NCI-H2227 (cell line): ENCODE measurements around the gene ATP13A2.
"Not testable (repeated sequence)": the region's sequence is repeated elsewhere in the genome, so short reads cannot be mapped to it uniquely, and the experiment has no call there.

ENCODE experiments used
- DNase-seq: peaks from one replicate; lab custom pipeline; 2025; ENCODE audit not compliant: unreplicated experiment; lab: John Stamatoyannopoulos, UW

The ATP13A2 gene

DNA sequence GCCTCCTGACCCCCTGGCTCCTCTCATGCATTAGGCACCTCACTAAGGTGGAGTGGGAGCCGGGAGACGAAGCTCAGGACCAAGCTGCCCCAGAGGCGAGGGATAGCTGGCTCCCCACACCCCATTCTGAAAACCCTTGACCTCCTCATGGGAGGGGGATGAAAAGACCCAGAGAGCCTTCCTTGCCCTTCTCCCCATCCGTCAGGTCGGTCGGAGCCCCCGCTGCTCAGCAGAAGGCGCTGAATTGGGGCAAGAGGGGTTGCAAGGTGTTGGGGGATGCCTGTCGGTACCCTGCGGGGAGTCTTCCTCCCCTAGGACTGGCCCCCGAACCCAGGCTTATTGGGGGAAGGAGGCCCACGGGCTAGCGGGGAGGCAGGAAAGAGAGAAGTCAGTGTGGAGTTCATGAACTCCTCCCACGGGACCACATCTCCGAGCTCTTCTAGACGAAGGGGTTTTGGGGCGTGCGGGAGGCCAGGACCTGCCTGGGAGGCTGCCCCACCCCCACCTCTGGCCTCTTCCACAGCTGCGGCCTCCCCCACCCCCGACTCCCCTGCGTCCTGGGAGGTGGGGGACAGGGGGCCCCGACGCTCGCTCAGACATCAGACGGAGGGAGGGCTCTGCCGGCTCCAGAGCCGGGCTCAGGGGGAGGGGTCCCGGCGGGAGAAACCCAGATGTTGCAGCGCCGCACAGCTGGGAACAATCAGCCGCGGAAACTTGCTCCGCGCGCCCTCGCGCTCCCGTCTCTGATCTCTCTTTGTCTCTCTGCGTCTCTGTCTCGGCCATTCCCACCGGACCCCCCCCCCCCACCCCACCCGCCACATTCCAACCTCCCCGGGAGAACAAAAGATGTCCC lies 32.0 kb downstream of the ATP13A2 start:
- peak; percentile 32 for DNase-seq

DNA sequence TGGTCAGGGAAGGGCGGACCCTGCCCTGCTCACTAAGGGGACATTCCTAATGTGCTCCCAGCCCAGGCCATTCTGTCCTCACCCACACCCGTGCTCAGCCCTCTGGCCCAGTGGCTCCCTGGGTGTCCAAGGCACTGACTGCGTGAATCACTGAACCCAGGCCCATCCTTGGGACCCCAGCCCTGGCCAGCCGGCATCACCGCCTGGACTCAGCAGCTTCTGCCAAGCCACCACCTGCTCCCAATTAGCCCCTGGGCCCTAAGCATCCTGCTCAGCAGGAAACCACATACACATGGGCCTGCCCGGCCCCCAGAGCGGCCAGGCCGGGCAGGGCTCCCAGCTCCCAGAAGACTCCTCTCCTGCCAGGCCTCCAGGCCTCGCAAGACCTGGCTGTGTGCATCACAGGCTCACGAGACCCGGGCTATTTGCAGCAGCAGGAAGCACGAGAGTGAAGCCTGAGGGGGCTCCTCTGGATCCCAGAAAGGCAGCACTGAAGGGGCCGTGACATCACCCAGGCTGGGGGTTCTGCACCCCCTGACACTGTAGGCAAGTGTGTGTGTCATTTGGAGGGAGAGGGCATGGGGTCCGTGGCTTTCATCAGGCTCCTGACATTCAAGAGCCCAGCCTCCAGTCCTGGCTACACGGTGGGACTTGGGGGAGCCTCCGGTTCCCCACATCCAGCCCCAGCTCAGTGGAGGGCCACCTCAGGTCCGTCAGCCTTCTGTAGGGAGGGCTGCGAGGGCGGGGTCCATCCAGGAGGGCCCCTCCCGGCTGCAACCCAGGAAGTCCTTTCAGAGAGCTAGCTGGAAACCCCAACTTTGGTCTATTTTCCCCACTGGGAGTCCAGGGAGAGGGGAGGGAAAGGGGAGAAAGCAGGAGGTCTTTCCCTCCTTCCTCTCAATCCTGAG lies 32.9 kb downstream of the ATP13A2 start:
- DNase-seq, result no peak

DNA sequence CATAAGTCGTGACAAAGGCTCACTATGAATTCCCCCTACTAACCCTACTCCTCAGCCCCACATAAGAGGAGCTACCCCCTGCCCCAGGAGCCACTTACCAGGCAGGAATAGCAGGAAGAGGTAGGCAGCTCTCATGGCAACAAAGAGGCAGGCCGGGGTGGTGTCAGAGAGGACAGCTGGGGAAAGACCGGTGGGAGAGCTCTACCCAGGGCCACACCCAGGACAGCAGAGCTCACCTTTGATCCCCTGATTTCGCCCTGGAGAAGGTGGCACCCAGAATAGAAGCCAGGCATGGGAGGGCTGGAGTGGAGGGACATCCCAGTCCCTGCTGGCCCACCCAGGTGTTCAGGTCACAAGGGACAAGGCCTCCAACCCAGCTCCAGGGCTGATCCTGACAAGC lies 33.6 kb downstream of the ATP13A2 start:
- no peak for DNase-seq

DNA sequence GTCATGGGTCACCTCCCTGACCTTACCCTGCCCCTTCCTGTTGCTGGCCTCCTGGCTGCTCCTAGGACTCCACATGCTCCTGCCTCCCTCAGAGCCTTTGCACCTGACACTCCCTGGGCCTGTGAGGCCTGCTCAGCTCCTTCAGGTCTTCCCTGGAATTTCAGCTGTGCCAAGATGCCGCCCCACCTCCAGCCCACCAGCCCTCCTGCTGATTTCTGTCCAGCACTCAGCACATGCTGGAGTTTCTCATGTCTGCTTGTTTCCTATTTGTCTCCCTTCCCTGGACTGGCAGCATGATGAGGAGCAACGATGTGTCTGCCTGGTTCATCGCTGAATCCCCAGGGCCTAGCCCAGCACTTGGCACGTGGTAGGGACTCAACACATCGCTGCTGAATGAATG lies 34.4 kb downstream of the ATP13A2 start:
- no peak for DNase-seq

DNA sequence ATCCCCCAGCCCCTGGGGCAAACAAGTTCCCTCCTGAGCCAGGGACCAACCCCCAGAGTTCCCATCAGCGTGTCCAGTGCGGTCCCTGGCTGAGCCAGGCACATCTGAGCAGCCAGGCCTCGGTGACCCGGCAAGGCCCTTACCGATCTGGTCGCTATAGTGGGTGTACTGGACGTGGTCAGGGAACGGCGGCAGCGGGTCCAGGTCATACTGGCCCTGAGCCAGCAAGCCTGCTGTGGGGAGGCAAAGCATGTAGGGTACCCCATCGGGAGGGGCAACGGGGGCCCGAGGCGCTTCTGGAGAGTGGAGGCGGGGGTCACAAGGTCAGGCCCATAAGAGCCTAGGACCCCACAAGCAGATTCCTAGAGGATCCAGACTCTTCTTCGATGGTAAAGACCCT lies 34.8 kb downstream of the ATP13A2 start:
- DNase-seq, result no peak

DNA sequence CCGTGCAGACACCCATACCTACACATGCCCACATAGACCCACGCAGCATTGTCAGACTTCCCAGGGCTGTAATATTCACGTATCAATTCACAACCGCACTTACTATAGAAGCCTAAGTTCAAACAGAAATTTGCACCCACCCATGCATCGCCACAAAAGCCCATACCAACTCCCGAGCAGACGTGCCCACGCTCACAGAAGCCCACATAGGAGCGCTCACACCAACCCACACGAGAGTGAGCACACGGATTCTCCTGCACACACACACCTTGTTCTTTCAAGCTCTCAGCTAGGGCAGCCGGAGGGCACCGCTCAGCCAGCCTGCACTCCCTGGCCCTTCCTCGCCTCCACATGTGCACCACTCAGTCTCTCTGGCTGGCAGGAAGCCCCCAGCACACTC lies 35.9 kb downstream of the ATP13A2 start:
- no peak for DNase-seq

DNA sequence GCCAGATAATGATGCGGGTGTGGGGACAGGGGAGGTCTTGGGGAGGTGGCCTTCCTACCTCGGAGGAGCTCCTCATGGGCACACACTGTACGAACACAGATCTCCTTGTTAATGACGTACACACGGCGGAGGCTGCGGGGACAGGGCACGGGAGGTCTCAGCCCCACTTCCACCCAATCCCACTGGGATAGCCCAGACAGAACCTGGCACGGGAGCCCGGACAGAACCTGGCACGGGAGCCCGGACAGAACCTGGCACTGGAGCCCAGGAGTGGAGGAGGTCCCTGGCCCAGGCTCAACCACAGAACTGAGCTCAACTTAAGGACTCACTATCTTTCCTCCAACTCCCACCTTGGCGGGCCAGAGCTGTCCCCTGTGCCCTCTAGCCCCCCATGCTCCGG lies 36.5 kb downstream of the ATP13A2 start:
- DNase-seq, result no peak

DNA sequence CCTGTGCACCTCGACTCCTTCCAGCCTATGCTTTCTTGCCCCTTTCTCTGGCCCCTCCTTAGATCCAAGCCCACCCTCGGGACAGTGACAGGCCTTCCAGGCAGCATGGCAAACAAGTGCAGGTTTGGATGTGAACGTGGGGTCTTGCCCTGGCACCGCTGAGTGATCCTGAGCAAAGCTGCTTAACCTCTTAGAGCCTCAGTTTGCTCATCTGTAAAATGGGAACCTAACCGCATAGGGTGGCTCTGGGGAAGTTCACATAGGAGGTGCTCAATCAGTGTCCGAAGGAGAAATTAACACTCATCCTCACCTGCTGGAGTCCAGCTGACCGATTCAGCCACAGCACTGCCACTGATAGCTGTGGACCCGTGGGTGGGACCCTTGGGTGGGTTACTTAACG lies 38.5 kb downstream of the ATP13A2 start:
- DNase-seq, result no peak

DNA sequence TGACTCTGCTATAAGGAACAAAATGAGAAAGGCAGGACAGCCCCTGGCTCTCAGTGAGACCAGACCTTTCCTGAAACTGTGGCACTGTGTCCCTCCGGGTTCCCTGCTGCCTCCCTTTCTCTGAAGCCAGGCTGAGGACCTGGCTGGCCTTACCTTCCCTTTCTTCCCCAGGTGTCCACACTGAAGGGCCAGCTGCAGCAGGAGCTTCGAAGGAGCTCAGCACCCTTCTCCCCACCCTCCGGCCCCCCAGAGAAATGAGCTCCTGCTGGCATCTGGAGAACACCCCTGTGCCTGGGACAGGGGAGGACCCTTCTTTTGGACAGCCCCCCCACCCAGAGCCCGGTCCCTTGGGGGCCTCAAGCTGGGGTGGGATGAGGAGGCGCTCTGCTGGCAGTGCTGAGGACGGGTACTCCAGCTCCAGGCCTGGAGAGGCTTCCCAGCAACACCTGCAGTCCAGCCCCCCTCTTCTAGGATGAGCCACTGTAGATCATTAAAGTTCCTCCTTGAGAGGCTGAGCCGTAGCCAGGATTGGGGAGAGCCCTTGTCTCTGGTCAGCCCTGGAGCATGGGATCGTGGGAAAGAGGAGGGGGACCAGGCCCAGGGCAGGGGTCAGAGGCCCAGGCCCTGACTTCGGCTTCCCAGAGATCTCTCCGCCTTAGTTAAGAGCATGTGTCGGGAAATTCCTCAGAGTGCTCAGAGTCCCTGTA lies 39.4 kb downstream of the ATP13A2 start:
- no peak for DNase-seq

DNA sequence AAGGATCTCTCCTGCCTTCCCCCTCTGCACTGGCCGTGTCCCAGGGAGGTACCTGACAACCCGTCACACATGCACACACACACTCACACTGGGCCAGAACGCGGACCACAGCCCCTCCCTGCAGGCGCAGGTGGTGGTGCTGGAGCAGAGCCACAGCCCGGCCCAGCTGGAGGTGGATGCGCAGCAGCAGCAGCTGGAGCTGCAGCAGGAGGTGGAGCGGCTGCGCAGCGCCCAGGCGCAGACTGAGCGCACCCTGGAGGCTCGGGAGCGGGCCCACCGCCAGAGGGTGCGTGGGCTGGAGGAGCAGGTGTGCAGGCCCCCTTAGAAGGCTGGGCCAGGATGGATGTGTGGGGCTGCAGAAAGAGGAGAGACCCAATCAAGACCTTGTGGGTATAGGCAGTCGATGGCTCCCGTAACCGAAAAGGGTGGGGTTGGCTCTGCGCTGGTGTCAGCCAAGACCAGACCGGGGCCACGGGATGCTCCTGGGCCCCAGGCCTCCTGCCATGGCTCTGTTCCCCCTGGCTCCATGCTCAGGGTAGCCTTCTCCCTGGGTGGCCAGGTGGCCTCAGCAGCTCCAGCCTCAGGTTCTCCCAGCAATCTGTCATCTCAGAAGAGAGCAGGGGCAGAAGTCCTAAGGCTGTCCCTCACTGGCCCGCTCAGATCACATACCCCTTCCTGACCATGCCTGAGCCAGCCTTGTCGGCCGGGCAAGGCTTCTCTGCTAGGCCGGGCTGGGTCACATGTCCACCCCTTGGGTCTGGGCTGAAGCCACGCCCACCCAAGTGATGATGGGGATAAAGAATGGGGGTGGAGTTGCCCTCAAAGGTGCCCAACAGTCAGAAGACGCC lies 40.2 kb downstream of the ATP13A2 start:
- peak; percentile 73 for DNase-seq

DNA sequence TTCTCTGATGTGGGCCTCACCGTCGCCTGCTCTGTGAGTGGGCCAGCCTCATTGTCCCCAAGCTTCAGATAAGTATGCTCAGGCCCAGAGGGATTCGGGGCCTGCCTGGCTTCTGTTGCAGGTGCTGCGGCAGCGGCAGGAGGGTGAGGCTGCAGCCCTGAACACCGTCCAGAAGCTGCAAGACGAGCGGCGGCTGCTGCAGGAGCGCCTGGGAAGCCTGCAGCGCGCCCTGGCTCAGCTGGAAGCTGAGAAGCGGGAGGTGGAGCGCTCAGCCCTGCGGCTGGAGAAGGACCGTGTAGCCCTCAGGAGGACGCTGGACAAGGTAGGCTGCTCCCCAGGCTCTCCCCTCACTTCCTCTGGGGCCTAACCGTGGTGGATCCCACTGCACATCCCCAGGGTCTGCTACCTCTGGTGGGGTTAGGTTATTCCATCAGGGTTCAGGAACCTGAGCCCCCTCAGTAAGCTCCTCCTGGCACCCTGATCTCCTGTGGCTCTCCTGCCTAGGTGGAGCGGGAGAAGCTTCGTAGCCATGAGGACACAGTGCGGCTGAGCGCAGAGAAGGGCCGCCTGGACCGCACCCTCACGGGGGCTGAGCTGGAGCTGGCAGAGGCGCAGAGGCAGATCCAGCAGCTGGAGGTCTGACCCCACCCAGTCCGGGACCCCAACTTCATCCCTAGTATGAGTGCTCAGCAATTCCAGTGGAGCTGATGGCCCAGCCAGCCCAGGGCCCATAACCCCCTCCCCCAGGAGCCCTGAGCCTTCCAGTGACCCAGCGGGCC lies 41.4 kb downstream of the ATP13A2 start:
- no peak for DNase-seq

DNA sequence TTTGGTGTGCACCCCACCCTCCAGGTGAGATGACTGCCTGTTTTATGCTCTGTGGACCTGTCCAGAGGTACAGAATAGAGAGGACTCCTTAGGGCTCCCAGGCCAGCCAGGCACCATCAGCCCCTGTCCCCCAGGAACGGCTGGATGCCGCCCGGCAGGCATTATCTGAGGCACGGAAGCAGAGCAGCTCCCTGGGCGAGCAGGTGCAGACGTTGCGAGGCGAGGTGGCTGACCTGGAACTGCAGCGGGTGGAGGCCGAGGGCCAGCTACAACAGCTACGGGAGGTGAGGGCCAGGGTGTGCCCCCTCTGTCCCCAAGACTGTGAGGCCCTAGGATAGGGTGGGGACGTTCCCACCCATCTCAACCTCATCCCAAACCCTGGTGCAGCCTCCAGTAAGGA lies 42.1 kb downstream of the ATP13A2 start:
- DNase-seq, result no peak

DNA sequence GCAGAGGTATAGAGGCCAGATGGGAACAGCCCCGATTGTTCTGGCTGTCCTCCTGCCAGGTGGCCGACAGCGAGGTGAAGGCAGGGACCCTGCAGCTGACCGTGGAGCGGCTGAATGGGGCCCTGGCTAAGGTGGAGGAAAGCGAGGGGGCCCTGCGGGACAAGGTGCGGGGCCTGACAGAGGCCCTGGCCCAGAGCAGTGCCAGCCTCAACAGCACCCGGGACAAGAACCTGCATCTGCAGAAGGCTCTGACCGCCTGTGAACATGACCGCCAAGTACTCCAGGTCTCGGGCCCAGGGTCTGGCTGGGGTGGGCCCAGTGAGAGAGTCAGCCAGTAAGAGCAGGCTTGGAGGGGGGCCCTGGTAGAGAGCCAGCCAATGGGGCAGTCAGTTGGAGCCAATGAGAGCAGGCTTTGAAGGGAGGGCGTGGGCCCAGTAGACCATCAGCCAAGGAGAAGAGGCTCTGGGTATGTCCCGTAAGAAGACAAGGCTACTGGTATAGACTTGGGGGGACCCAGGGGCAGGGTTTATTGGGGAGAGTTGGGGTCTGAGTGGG lies 42.6 kb downstream of the ATP13A2 start:
- no peak for DNase-seq

DNA sequence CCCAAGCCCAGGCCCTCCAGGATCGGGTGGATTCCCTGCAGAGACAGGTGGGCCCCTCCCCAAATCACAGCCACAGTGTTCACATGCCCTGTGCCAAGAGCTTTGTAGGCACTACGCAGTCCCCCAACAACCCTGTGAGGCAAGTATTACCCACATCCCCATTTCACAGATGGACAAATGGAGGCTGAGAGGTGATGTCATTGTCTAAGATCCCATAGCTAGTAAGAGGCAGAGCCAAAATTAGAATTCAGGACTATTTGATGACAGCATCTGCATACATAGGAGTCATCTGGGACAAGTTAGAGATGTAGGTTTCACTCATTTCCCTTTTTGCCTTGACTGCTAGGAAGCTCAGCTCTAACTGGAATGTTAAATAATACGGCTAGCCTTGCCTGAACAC lies 43.4 kb downstream of the ATP13A2 start:
- no peak for DNase-seq

DNA sequence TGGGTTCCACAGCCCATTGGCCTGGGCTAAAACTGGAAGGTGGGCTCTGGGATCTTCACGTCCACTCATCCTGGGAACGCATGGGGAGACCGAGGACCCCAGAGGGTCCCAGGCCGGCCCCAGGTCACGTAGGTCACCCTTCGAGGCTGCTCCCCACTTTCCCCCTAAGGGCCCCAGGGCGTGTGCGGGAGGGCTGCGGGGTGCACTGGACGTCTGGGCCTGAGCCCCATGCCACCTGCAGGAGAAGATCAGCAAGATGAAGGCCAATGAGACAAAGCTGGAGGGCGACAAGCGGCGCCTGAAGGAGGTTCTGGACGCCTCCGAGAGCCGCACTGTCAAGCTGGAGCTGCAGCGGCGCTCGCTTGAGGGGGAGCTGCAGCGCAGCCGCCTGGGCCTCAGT lies 43.8 kb downstream of the ATP13A2 start:
- DNase-seq, result no peak

DNA sequence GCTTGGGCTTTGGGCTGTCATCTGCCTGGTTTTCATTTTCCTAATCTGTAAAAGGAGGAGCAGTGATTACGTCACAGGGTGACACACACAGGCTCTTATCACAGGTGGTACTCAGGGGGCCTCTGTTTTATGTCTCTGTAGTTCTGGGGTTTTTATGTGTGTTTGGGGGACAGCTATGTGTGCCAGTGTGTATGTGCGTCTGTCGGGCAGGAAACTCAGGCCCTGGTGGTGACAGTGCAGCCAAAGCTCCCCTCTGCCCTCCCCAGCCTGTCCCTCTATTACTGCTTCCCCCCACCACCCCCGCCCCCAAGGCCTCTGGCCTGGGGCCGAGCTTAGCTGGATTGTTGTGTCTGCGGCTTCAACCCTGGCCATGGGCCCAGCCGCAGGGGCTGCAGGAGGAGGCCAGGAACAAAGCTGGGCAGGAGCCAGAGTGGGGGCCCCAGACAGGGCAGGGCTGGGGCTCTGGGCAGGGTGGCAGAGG lies 44.6 kb downstream of the ATP13A2 start:
- DNase-seq, result no peak

DNA sequence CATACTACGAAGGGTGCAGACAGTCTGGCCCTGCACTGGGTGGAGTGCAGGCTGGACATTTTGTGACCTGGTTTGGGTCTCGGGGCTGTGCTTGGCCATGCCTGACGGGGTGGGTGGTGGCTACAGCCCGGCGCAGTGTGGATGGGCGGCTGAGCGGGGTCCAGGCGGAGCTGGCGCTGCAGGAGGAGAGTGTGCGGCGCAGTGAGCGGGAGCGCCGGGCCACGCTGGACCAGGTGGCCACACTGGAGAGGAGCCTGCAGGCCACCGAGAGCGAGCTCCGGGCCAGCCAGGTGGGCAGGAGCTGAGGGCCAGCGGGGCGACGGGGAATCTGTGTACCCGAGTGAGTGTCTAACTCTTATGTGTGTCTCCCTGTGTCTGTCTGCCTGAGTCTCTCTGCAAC lies 45.4 kb downstream of the ATP13A2 start:
- DNase-seq, result no peak

DNA sequence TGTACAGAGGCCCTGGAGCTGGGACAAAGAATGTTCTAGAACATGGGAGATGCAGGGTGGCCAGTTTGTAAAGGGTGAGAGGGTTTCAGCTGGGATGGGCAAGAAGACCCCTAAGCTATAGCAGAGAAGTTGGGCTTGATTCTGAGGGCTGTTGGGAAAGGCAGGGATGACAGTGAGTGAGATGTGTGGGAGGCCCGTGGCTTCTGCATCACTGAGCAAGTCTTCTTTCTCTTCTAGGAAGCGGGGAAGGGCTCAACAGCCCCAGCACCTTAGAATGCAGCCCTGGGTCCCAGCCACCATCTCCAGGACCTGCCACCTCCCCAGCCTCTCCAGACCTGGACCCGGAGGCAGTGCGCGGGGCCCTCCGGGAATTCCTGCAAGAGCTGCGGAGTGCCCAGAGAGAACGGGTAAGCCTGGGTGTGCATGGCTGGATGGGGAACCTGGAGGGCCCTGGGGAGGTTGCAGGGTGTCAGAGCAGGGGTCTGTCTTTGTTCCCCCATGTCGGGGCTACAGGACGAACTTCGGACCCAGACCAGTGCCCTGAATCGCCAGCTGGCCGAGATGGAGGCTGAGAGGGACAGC lies 46.2 kb downstream of the ATP13A2 start:
- no peak for DNase-seq

DNA sequence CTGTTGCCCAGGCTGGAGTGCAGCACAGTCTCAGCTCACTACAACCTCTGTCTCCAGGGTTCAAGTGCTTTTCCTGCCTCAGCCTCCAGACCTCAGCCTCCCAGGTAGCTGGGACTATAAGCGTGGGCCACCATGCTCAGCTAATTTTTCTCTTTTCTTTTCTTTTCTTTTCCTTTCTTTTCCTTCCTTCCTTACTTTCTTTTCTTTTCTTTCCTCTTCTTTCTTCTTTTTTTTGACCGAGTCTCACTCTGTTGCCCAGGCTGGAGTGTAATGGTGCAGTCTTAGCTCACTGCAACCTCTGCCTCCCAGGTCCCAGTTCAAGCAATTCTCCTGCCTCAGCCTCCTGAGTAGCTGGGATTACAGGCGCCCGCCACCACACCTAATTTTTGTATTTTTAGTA lies 47.6 kb downstream of the ATP13A2 start:
- not testable (repeated sequence) for DNase-seq
